IMR-90 (cell line): Measurements from ENCODE around the gene XPR1.
"Not testable (repeated sequence)": the region's sequence is repeated elsewhere in the genome, so short reads cannot be mapped to it uniquely, and the experiment has no call there.

Experiments used
- BHLHE40 ChIP-seq: fragments of 150-350 bp; IDR thresholded peaks from 2 replicates; pipeline ENCODE4 v1.6.1; 2016; ENCODE audit warnings: mild to moderate bottlenecking, low read depth, low read length
- CEBPB ChIP-seq: IDR thresholded peaks from 2 replicates; pipeline ENCODE4 v1.6.1; 2012; ENCODE audit warnings: low read depth, low read length, improper control_type of control experiment
- FOS ChIP-seq: fragments of 150-350 bp; IDR thresholded peaks from 2 replicates; pipeline ENCODE4 v1.6.1; 2016; ENCODE audit warnings: low read depth, low read length
- MAFK ChIP-seq: IDR thresholded peaks from 2 replicates; pipeline ENCODE4 v1.6.1; 2012; ENCODE audit warnings: low read depth, low read length, improper control_type of control experiment
- MXI1 ChIP-seq: IDR thresholded peaks from 2 replicates; pipeline ENCODE4 v1.6.1; 2012; ENCODE audit warnings: low read depth, mild to moderate bottlenecking, low read length, moderate library complexity, borderline replicate concordance
- POLR2A ChIP-seq: IDR thresholded peaks from 2 replicates; pipeline ENCODE4 v1.6.1; 2012; ENCODE audit warnings: mild to moderate bottlenecking, low read depth, low read length
- RAD21 ChIP-seq: IDR thresholded peaks from 2 replicates; pipeline ENCODE4 v1.6.1; 2012; ENCODE audit warnings: low read length, improper control_type of control experiment
- RCOR1 ChIP-seq: IDR thresholded peaks from 2 replicates; pipeline ENCODE4 v1.6.1; 2012; ENCODE audit warnings: mild to moderate bottlenecking, low read length, improper control_type of control experiment; ENCODE audit not compliant: insufficient replicate concordance
- RFX5 ChIP-seq: IDR thresholded peaks from 2 replicates; pipeline ENCODE4 v1.8.0; 2012; ENCODE audit warnings: low read depth, mild to moderate bottlenecking, low read length, moderate library complexity
- SMC3 ChIP-seq: fragments of 150-350 bp; IDR thresholded peaks from 2 replicates; pipeline ENCODE4 v1.6.1; 2016; ENCODE audit warnings: low read depth, mild to moderate bottlenecking, antibody characterized with exemption, low read length, moderate library complexity
- TF ChIP-seq, protein P1 (sequence below): fragments of 150-350 bp; IDR thresholded peaks from 2 replicates; pipeline ENCODE4 v1.6.1; 2017; ENCODE audit warnings: mild to moderate bottlenecking, antibody characterized with exemption, low read length, low read depth
- TF ChIP-seq, protein P2 (sequence below): conservative IDR thresholded peaks from 2 replicates; pipeline ENCODE4 v1.5.1; 2012; ENCODE audit warnings: mild to moderate bottlenecking, low read depth, low read length, improper control_type of control experiment

DNA sequence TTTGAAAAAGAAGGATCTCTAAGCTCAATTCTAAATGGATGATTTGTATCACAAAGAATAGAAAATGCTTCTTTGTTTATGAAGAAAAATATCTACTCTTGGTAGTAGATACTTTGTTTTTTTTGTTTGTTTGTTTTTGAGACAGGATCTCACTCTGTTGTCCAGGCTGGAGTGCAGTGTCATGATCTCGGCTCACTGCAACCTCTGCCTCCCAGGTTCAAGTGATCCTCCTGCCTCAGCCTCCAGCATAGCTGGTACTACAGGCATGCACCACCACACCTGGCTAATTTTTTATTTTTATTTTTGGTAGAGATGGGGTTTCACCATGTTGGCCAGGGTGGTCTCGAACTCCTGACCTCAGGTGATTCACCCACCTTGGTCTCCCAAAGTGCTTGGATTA lies 159.3 kb downstream of the XPR1 start:
- TF ChIP-seq, protein P1, sequence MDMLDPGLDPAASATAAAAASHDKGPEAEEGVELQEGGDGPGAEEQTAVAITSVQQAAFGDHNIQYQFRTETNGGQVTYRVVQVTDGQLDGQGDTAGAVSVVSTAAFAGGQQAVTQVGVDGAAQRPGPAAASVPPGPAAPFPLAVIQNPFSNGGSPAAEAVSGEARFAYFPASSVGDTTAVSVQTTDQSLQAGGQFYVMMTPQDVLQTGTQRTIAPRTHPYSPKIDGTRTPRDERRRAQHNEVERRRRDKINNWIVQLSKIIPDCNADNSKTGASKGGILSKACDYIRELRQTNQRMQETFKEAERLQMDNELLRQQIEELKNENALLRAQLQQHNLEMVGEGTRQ = not testable (repeated sequence)
- TF ChIP-seq, protein P2, sequence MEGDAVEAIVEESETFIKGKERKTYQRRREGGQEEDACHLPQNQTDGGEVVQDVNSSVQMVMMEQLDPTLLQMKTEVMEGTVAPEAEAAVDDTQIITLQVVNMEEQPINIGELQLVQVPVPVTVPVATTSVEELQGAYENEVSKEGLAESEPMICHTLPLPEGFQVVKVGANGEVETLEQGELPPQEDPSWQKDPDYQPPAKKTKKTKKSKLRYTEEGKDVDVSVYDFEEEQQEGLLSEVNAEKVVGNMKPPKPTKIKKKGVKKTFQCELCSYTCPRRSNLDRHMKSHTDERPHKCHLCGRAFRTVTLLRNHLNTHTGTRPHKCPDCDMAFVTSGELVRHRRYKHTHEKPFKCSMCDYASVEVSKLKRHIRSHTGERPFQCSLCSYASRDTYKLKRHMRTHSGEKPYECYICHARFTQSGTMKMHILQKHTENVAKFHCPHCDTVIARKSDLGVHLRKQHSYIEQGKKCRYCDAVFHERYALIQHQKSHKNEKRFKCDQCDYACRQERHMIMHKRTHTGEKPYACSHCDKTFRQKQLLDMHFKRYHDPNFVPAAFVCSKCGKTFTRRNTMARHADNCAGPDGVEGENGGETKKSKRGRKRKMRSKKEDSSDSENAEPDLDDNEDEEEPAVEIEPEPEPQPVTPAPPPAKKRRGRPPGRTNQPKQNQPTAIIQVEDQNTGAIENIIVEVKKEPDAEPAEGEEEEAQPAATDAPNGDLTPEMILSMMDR = not testable (repeated sequence)
- TF ChIP-seq POLR2A, RFX5, MAFK, RAD21, CEBPB, MXI1, SMC3, FOS, BHLHE40, RCOR1: not testable (repeated sequence)
